GM18868 (cell line): ENCODE results near the gene HECTD4.

Experiments used
- ATAC-seq: cut with Tn5 transposase; IDR thresholded peaks from one replicate; pipeline ENCODE4 v1.9.1; 2021; ENCODE audit warnings: mild to moderate bottlenecking, moderate library complexity; ENCODE audit not compliant: unreplicated experiment

The HECTD4 gene

DNA sequence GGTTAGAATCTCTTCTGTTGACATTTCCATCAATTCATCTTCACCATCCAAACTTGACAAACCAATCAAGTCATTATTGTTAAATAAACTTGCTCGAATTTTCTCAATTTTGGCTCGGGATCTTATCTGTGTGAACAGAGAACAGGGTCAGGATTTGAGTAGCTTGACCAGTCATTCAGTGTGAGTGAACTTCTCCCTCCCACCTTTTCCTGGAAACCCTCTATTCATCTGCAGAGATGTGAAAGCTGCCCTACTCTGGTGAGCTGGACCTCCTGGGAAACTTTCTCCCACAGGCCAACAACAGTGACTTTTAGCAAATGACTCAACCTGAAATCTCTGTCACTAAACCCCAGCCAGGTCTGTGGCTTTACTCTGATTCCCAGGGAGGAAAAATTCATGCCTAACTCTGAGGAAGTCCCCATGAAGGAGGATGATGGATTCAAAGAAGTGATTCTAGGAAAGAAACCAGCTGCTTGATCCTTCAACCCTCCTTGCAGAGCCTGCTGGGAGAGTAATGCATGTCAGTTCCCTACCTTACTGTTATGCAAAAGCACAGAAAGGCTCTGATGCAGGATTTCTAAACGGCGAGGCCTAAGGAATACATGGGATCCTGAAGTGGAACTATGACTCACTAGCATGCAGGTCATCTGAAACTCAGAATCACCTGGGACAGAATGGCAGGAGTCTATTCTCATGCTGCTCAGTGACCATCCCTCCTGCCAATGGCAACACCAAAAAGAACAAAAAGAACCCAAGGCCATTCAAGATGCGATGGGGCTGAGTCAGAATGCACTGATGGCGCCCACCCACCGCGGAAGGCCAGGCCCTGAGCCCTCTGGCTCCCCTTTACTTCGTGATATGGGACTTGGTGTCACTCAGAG lies 198.8 kb downstream of the HECTD4 start:
- ATAC-seq: no peak

GRCh38 chr12:112182499-112182898 lies 199.7 kb downstream of the HECTD4 start:
- no peak for ATAC-seq

DNA sequence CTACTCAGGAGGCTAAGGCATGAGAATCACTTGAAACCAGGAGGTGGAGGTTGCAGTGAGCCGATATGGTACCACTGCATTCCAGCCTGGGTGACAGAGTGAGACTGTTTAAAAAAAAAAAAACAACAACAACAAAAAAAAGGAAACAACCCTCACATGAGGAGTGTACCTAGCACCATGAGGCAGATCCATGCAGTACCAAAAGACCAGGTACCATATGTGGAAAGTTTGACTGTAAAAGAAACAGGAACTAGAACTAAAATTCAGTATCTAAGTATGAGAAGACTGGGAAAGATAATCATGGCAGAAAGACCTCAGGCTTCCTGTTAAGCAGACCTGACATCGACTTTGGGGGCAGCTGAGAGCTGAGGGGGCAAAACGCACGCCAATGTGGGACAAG lies 201.8 kb downstream of the HECTD4 start:
- no peak for ATAC-seq

GRCh38 chr12:112179916-112180315 lies 202.3 kb downstream of the HECTD4 start:
- no peak for ATAC-seq

DNA sequence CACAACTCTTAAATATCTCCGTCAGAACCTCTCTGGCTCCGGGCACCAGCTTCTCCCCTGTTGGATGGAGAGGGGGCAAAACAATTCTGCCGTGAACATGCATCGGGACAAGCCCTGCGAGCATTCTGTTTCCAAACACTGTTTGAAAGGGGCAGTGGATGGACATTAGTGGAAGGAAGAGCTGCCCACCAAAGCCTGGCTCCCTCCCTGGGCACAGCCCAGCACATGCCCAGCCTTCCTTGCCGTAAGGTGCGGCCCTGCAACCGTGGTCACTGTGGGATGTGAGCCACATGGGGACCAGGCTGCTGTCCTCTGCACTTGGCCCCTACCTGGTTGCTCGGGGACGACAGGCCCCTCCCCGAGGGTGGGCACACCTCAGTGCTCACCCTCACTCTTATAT lies 202.9 kb downstream of the HECTD4 start:
- no peak for ATAC-seq

- ATAC-seq: no peak
Measured at GRCh38 chr12:112178796-112179195, 203.4 kb downstream of the HECTD4 start.

DNA sequence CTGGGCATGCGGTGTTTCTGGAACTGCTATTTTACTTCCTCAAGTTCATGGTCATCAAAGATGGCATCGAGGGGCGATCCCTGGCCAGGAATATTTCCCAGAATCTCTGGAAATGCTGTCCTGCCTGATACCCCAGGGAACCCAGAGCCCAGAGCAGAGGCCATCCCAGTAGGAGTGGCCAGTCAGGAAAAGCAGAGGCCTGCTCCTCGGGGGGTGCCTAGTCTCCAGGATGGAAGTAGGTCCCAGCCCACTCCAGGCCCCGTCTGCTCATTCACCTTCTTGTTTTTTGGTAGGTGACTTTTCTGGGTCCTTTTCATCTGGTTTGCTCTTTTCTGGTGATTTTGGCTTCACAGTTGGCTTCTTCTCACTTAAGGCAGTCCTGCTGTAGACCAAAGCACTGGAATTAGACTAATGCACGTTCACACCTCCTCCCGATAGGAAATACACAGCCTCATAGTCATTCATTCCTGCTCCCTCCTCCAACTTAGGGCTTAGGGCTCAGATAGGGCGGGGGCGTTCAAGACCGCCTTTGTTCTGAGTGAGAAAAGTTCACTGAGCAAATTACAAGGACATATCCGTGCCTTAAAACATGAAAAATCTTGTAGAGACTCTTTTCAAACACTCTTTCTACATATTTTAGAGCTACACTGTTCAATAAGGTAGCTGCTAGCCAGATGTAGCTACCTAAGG lies 205.8 kb downstream of the HECTD4 start:
- ATAC-seq: no peak

GRCh38 chr12:112175361-112176155 lies 206.7 kb downstream of the HECTD4 start:
- no peak for ATAC-seq

GRCh38 chr12:112172556-112173324 lies 209.5 kb downstream of the HECTD4 start:
- no peak for ATAC-seq

DNA sequence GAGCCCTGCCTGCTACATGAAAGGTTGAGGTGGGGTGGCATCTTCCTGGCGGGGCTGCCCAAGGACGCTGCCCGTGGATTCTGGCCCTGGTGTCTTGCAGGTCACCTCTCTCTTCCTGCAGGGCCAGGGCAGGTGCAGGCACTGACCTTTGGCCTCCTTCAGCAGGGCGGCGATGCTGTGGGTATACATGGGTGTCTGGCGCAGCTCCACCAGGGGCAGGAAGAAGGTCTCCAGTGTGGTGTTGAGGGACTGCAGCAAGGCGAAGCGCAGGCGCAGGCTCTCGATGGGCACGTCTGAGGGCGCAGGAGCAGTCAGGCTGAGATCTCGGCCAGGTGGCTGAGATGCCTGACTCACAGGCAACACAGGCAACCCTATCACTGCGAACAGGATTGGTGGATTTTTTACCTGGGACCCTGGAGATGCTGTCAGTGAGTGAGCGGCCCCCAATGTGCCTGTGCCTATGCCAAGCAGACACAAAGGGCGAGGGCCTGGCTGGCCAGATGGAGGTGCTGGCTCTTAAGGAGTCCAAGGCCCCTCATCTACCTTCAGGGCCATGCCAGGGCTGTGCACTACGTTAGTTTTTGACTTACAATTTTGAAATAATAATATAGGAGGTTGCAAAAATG lies 211.1 kb downstream of the HECTD4 start:
- ATAC-seq: no peak

DNA sequence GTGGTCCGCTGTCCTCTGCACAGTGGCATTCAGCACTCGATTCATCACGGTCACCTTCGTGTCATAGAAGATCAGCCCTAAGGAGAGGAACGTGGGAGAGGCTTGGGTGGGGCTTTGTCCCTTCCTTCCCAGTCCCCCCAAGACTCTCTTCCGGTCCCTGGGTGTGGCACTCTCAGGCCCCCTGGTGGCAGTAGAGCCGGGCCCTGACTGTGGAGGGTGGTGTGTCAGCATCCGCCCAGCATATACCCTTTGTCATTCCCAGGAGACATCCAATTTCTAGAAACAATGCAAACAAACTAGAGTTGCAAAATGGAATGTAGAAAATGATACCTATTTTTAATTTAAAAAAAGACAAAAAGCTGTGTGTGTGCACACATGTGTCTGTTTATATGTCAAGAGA lies 211.9 kb downstream of the HECTD4 start:
- ATAC-seq: no peak

DNA sequence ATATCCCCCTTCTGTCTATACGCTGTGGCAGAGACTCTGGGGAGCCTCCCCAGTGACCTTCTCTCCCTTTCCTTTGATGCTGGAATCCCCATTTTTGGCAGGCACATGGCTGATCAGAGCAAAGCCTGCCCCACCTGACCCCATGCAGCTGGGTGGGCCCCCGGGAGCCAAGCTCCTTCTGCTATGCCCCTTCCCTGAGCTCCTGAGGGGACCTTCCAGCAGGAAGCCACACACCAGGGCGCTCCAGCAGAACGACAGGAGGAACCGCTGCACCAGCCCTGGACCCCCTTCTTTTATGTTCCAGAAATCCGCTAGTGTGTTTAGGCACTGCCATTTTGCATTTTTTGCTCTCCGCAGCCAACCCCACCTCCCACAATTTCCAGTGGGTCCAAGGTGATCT lies 212.3 kb downstream of the HECTD4 start:
- ATAC-seq: no peak

- ATAC-seq: no peak
Measured at GRCh38 chr12:112169161-112169872, 212.9 kb downstream of the HECTD4 start.

DNA sequence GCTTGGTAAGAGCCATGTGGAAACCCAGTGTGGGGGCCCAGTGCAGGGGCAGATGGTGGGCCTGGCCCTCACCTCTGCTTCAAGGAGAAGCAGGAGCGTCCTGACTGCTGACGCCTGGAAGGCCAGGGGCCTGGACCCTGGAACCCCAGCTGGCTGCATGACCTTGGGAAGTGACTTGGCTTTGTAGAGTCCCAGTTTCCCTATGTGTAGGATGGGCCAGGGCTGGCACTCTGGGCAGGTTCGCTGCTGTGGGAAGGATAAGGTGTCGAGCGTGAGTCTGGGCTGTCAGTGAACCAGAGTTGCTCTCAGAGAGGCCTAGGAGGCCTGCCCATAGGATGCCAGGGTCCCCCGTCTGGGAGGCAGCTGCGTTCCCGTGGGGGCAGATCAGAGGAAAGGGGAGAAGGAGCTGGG lies 213.7 kb downstream of the HECTD4 start:
- ATAC-seq: no peak

GRCh38 chr12:112167718-112168525 lies 214.3 kb downstream of the HECTD4 start:
- no peak for ATAC-seq

GRCh38 chr12:112167031-112167461 lies 215.2 kb downstream of the HECTD4 start:
- ATAC-seq: no peak

DNA sequence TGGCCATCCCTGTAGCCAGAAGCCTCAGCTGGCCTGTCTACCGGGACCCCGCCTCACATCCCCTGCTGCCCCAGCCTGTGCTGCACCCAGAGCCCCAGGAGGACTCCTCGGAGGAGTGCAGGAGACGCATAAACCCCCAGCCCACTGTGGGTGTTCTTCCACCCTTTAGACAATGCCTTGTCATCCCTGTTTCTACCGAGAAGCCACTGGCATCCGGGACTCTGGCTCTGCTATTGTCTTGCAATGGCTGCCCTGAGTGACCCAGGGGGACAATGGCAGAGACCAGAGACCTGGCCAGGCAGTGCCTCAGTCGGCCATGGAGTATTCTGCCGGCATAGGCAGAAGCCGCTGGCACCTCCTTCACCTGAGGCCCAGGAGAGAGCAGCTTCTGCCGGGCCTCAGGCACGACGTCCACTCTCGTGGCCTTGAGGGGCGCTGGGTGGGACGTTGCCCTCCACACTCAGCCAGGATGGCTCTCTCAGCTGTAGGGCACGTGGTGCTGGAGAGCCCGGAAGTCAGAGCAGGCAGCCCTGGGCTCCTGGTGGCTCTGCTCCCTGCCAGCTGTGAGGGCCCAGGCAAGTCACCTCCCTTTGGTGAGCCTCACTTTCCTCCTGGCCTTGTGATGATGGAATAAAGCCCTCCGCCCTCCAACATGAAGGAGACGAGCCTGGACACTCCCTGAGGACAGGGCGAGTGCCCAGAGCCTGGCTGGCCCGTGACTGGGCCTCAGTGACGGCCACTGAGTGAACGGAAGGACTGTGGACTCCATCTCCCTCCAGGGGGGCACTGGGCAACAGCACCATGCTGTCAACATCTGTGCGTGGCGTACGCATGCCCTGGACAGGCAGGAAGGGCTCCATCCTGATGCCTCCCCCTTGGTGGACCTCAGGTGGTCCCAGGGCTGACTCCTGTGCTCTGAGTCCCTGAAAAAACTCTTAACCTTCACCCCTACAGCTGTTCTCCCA lies 215.9 kb downstream of the HECTD4 start:
- ATAC-seq: no peak

DNA sequence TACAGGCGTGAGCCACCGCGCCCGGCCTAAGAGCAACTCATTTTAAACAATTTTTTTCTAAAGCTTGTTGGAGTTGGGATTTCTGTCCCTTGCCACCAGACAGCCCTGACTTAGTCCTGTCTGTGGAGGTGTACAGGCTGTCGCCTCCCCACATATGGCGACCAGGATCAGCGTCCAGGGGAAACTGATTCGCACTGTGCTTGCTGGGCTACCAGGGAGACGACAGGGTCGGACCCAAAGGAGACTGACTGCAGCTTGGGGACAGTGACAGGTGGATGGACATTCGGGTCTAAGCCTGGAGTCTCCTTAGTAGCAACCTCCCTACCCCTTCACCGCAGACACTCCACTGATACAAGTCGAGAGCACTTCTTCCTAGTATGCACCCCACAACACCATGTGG lies 216.6 kb downstream of the HECTD4 start:
- no peak for ATAC-seq
